K562 (cell line): ENCODE measurements around the gene MVP. TPM values are rescaled to one million over a fixed set of nuclear protein-coding genes. Genes with fewer than 3 reads are reported as not detected.
A peak's percentile ranks its signal among the peaks of the same experiment; 100 is the strongest.

ENCODE experiments used
- CBFA2T2 ChIP-seq: fragments of 450-650 bp; conservative IDR thresholded peaks from 2 replicates; pipeline ENCODE4 v1.6.1; 2017; ENCODE audit warnings: mild to moderate bottlenecking
- JUN ChIP-seq, 2 experiments: sonication (generic) in 1 of 2; formaldehyde crosslinking in 1 of 2; IDR thresholded peaks; 2 replicates each; pipeline versions ENCODE4 v1.6.1 to v1.8.0; 2012 to 2022; ENCODE audit warnings: borderline replicate concordance in 2 of 2, mild to moderate bottlenecking in 2 of 2, improper control_type of control experiment in 1 of 2, low read depth in 1 of 2, low read length in 1 of 2, missing genetic modification reagents in 1 of 2
- MECOM ChIP-seq: fragments of 250-450 bp; sonication (Bioruptor Pico); IDR thresholded peaks from 2 replicates; pipeline ENCODE4 v1.8.0; 2022; ENCODE audit warnings: inconsistent platforms
- MXI1 ChIP-seq: IDR thresholded peaks from 2 replicates; pipeline ENCODE4 v1.6.1; 2011; ENCODE audit warnings: low read depth, mild to moderate bottlenecking, improper control_type of control experiment, low read length
- PCBP2 ChIP-seq: fragments of 200-400 bp; formaldehyde crosslinking; IDR thresholded peaks from 2 replicates; pipeline ENCODE4 v1.6.1; 2018; ENCODE audit warnings: low read length, low read depth, mild to moderate bottlenecking, moderate library complexity; ENCODE audit not compliant: poor library complexity, severe bottlenecking
- PRMT5 ChIP-seq: sonication (generic); formaldehyde crosslinking; IDR thresholded peaks from 2 replicates; pipeline ENCODE4 v1.5.0; 2020; ENCODE audit warnings: missing genetic modification reagents
- SLC30A9 ChIP-seq: fragments of 250-450 bp; sonication (Bioruptor Pico); IDR thresholded peaks from 2 replicates; pipeline ENCODE4 v1.8.0; 2022; ENCODE audit warnings: mild to moderate bottlenecking, moderate library complexity
- SOX6 ChIP-seq: fragments of 450-650 bp; IDR thresholded peaks from 2 replicates; pipeline ENCODE4 v1.6.1; 2014; ENCODE audit warnings: mild to moderate bottlenecking
- TAF1 ChIP-seq: IDR thresholded peaks from 2 replicates; pipeline ENCODE4 v1.6.1; 2011; ENCODE audit warnings: mild to moderate bottlenecking, low read length, moderate library complexity; ENCODE audit not compliant: insufficient read depth, control insufficient read depth, severe bottlenecking; ENCODE audit errors: extremely low read depth
- TARDBP ChIP-seq: fragments of 450-650 bp; IDR thresholded peaks from 2 replicates; pipeline ENCODE4 v1.6.1; 2016
- ZNF197 ChIP-seq: fragments of 200-800 bp; sonication (Bioruptor generic); IDR thresholded peaks from 2 replicates; pipeline ENCODE4 v1.6.1; 2016; ENCODE audit warnings: low read depth, missing genetic modification characterization, missing compliant biosample characterization
- ZNF445 ChIP-seq: fragments of 250-450 bp; sonication (Bioruptor Pico); IDR thresholded peaks from 2 replicates; pipeline ENCODE4 v1.4.0; 2020; ENCODE audit warnings: low read depth, mild to moderate bottlenecking, moderate library complexity
- ZNF717 ChIP-seq: fragments of 250-450 bp; sonication (Bioruptor Pico); IDR thresholded peaks from 2 replicates; pipeline ENCODE4 v1.5.0; 2021
- polyA plus RNA-seq, 8 experiments: library from polyadenylated mRNA; depleted of rRNA in 4 of 8; stranded (reverse) in 5 of 8; unstranded in 3 of 8; fragments of >200 nt; fragmentation: Nextera tagmentation in 2 of 8; fragmentation: Illumina TruSeq in 1 of 8; extraction: Ambion mirVana in 2 of 8; extraction: Trizol in 1 of 8; gene quantifications; 2 replicates each; pipeline versions ENCODE4 v1.2.1 to v1.2.3, GENCODE V29; 2011 to 2014; ENCODE audit warnings: inconsistent platforms in 1 of 8, missing spikeins in 1 of 8
- total RNA-seq, 7 experiments: library from RNA; depleted of rRNA in 6 of 7; stranded (reverse); fragments of >200 nt in 6 of 7; fragmentation: Illumina TruSeq in 2 of 7; extraction: Trizol in 2 of 7; gene quantifications; 2 replicates each; pipeline versions ENCODE4 v1.2.1 to v1.2.3, GENCODE V29; 2011 to 2021; ENCODE audit warnings: low replicate concordance in 1 of 7
- TF ChIP-seq, protein P1 (sequence below): fragments of 450-650 bp; IDR thresholded peaks from 2 replicates; pipeline ENCODE4 v1.7.1; 2018; ENCODE audit warnings: mild to moderate bottlenecking, low read depth; ENCODE audit not compliant: partially characterized antibody
- TF ChIP-seq, protein P2 (sequence below): fragments of 450-650 bp; formaldehyde crosslinking; IDR thresholded peaks from 2 replicates; pipeline ENCODE4 v1.4.0; 2020; ENCODE audit warnings: mild to moderate bottlenecking, moderate library complexity
- TF ChIP-seq, protein P3 (sequence below): sonication (generic); formaldehyde crosslinking; IDR thresholded peaks from 2 replicates; pipeline ENCODE4 v1.5.0; 2020; ENCODE audit warnings: missing genetic modification reagents
- TF ChIP-seq, protein P4 (sequence below), 2 experiments: IDR thresholded peaks; 2 replicates each; pipeline ENCODE4 v1.6.1; 2012; ENCODE audit warnings: improper control_type of control experiment in 2 of 2, low read depth in 2 of 2, low read length in 2 of 2, borderline replicate concordance in 1 of 2
- TF ChIP-seq, protein P5 (sequence below): fragments of 450-650 bp; conservative IDR thresholded peaks from 2 replicates; pipeline ENCODE4 v1.6.1; 2016; ENCODE audit warnings: missing genetic modification characterization, low read depth, mild to moderate bottlenecking, missing compliant biosample characterization, moderate library complexity

Gene MVP
- total and polyA plus RNA-seq, 9 of the 15 experiments (the other 6 are each of a cell fraction or from before 2014, with no cell fraction given) = 0.39 to 1.9 (median 0.76) TPM; not detected in 2

DNA sequence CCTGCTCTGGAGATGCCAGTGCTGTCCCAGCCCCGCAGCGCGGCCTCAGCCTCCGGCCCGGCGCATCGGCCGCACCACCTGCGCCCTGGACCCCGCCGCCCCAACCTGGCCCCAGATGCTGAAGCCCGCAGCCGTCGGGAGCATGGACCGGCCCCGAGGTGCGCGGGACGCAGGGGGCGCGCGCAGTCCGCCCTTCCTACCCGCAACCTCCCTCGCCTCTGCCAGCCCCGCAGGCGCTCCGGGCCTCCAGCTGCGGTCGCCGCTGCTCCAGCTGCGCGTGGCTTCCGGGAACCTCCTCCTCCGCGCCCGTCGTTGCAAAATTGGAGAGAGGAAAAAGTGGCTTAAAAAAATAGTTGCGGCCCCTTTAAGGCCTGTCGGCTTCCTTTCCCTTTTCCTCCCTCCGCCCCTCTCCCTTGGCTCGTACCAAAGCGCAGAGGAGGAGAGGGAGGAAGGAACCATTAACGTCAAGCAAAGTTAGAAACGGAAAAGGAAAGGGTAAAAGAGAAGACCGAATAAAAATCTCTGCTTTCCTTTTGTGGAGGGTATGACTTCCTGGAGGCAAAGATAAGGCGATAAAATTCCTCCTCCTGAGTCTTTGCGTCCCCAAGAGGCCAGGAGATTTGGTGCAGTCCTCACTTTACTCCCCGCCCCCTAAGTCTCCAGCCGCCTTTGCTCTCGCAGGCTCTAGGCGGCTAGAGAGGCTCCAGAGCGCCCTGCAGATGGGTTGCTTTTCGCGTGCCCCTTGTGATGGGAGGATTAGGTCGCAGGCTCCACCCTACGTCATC lies 42.8 kb downstream of the MVP start, which contains the start of gene CDIPT (continued):
- TF ChIP-seq, protein P1, sequence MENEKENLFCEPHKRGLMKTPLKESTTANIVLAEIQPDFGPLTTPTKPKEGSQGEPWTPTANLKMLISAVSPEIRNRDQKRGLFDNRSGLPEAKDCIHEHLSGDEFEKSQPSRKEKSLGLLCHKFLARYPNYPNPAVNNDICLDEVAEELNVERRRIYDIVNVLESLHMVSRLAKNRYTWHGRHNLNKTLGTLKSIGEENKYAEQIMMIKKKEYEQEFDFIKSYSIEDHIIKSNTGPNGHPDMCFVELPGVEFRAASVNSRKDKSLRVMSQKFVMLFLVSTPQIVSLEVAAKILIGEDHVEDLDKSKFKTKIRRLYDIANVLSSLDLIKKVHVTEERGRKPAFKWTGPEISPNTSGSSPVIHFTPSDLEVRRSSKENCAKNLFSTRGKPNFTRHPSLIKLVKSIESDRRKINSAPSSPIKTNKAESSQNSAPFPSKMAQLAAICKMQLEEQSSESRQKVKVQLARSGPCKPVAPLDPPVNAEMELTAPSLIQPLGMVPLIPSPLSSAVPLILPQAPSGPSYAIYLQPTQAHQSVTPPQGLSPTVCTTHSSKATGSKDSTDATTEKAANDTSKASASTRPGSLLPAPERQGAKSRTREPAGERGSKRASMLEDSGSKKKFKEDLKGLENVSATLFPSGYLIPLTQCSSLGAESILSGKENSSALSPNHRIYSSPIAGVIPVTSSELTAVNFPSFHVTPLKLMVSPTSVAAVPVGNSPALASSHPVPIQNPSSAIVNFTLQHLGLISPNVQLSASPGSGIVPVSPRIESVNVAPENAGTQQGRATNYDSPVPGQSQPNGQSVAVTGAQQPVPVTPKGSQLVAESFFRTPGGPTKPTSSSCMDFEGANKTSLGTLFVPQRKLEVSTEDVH = peak; percentile 30
- TF ChIP-seq PCBP2 (no peak), SLC30A9 (no peak), ZNF197 (CRISPR knock-in tag) (no peak), ZNF717 (CRISPR knock-in tag) (no peak), TARDBP (peak; percentile 44; the same call in 1 of the 2 replicates), SOX6 (peak; percentile 35; the same call in 1 of the 2 replicates), MECOM (CRISPR knock-in tag) (no peak), JUN (IDR thresholded peaks at IDR 0.05; ENCODE audit: borderline replicate concordance, low read depth, low read length) (no peak; the same call in 1 of the 2 replicates), JUN (CRISPR knock-in tag; IDR thresholded peaks at IDR 0.05; ENCODE audit: borderline replicate concordance) (no peak), PRMT5 (CRISPR knock-in tag) (no peak), MXI1 (0 out of 2 replicates have a peak, but pooled peaks have one; percentile 23), CBFA2T2 (no peak), ZNF445 (CRISPR knock-in tag) (no peak), TAF1 (peak; percentile 46)
- TF ChIP-seq, protein P2, sequence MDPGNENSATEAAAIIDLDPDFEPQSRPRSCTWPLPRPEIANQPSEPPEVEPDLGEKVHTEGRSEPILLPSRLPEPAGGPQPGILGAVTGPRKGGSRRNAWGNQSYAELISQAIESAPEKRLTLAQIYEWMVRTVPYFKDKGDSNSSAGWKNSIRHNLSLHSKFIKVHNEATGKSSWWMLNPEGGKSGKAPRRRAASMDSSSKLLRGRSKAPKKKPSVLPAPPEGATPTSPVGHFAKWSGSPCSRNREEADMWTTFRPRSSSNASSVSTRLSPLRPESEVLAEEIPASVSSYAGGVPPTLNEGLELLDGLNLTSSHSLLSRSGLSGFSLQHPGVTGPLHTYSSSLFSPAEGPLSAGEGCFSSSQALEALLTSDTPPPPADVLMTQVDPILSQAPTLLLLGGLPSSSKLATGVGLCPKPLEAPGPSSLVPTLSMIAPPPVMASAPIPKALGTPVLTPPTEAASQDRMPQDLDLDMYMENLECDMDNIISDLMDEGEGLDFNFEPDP (CRISPR knock-in tag) = no peak
- TF ChIP-seq, protein P3, sequence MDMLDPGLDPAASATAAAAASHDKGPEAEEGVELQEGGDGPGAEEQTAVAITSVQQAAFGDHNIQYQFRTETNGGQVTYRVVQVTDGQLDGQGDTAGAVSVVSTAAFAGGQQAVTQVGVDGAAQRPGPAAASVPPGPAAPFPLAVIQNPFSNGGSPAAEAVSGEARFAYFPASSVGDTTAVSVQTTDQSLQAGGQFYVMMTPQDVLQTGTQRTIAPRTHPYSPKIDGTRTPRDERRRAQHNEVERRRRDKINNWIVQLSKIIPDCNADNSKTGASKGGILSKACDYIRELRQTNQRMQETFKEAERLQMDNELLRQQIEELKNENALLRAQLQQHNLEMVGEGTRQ (CRISPR knock-in tag) = no peak
- TF ChIP-seq, protein P4, sequence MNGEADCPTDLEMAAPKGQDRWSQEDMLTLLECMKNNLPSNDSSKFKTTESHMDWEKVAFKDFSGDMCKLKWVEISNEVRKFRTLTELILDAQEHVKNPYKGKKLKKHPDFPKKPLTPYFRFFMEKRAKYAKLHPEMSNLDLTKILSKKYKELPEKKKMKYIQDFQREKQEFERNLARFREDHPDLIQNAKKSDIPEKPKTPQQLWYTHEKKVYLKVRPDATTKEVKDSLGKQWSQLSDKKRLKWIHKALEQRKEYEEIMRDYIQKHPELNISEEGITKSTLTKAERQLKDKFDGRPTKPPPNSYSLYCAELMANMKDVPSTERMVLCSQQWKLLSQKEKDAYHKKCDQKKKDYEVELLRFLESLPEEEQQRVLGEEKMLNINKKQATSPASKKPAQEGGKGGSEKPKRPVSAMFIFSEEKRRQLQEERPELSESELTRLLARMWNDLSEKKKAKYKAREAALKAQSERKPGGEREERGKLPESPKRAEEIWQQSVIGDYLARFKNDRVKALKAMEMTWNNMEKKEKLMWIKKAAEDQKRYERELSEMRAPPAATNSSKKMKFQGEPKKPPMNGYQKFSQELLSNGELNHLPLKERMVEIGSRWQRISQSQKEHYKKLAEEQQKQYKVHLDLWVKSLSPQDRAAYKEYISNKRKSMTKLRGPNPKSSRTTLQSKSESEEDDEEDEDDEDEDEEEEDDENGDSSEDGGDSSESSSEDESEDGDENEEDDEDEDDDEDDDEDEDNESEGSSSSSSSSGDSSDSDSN (IDR thresholded peaks at IDR 0.05; ENCODE audit: borderline replicate concordance in 1 of 2, low read depth in 2 of 2, low read length in 2 of 2) = no peak; a peak in 2 of 4 replicates
- TF ChIP-seq, protein P5, sequence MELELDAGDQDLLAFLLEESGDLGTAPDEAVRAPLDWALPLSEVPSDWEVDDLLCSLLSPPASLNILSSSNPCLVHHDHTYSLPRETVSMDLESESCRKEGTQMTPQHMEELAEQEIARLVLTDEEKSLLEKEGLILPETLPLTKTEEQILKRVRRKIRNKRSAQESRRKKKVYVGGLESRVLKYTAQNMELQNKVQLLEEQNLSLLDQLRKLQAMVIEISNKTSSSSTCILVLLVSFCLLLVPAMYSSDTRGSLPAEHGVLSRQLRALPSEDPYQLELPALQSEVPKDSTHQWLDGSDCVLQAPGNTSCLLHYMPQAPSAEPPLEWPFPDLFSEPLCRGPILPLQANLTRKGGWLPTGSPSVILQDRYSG (tag) = no peak
